Fibroblast of upper back skin (primary cell): Measurements from ENCODE around the gene PAWR.

ENCODE experiments used
- DNase-seq: peaks from one replicate; pipeline ENCODE4 v3.0.0-alpha.2; 2013

The PAWR gene

GRCh38 chr12:79690638-79691510 lies at the start of gene PAWR:
PAWR (minus strand) TSS chr12:79690964; CDS start chr12:79690244, 720 bp downstream.
- DNase-seq: peak; percentile 95

DNA sequence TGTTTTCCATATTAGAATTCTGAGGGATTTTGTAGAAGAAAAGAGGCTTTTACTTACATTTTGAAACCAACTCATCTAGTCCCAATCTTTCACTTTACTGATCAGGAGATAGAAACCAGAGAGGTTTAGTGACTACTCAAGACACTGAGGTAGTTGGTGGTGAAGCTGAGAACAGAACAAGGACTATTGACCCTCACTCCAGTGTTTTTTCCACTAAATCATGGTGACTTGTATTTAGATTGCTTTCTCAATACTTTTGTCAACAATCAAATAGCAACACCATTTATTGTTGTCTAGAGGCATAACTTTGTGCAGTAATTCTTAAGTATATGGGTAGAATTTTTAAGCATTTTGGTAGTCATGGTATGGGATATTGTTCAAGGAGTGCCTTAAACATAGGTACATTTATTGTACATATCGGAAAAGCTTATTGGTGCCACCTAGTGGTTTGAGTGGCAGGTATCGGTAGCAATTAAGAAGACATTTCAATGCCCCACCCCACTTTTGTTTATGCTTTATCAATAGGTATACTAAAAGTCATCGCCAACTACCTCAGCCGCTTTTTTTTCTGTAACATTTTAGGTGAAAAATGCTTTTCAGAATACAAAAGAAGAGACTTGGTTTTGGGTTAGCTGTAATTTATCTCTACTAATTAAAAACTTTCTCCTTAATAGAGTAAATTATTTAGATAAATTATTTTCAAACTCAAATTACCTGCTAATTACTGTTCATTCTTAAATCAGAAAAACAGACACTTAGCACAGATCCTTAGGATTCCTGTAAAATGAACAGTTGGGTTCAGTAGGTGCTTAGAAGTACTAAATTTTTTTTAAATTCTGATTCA lies 47.3 kb upstream of the PAWR start:
- DNase-seq: peak; percentile 78

- DNase-seq: no peak
These were observed 41.9 kb upstream of the PAWR start for GRCh38 chr12:79732638-79733037.

DNA sequence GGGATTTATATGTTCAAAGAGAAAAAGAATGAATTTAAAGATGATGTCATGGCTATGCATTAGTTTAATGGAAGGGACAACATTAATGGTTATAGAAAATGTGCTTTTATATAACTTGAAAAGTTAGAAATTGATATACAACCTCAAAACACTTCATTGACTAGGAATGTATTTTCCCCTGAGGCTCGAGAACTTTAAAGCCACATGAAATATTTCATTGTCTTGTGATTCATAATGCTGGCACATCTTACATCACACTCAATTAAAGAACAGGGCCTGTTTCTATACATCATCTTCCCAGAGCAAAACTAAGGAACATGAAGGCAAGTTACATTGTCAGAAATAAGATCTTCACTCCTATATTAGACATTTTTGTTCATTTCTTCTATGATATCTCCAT lies 35.2 kb upstream of the PAWR start:
- DNase-seq: peak; percentile 92

DNA sequence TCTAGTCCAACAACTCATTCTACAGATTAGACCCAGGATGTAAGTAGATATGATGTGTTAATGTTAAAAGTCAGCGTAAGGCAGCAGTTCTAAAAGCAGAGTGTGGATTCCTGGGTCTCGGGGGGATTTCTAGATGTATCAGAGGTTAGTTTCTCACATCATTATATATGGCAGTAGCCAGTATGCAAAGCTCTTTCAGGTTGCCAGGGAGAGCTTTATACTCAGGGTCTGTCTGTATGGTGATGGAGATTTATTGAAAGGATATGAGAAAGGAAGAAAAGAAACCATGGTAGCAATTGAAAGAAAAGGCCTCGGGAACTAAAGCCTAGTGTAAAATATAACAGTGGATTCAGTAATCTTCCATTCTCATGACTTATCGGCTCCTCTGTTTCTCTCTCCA lies 26.2 kb upstream of the PAWR start:
- no peak for DNase-seq

GRCh38 chr12:79715308-79715707 lies 24.5 kb upstream of the PAWR start:
- DNase-seq: no peak

DNA sequence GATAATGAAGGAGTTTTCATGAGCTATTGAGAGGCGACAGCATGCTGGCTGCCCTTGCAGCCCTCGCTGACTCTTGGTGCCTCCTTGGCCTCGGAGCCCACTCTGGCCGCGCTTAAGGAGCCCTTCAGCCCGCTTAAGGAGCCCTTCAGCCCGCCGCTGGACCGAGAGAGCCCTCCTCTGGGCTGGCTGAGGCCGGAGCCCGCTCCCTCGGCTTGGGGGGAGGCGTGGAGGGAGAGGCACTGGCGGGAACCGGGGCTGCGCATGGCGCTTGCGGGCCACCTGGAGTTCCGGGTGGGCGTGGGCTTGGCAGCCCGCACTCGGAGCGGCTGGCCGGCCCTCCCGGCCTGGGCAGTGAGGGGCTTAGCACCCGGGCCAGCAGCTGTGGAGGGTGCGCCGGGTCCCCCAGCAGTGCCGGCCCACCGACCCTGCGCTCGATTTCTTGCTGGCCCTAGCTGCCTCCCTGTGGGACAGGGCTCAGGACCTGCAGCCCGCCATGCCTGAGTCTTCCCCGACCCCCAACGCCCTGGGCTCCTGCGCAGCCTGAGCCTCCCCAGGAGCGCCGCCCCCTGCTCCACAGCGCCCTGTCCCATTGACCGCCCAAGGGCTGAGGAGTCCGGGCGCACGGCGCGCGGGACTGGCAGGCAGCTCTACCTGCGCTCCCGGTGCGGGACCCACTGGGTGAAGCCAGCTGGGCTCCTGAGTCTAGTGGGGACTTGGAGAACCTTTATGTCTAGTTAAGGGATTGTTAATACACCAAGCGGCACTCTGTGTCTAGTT lies 20.1 kb upstream of the PAWR start:
- no peak for DNase-seq

DNA sequence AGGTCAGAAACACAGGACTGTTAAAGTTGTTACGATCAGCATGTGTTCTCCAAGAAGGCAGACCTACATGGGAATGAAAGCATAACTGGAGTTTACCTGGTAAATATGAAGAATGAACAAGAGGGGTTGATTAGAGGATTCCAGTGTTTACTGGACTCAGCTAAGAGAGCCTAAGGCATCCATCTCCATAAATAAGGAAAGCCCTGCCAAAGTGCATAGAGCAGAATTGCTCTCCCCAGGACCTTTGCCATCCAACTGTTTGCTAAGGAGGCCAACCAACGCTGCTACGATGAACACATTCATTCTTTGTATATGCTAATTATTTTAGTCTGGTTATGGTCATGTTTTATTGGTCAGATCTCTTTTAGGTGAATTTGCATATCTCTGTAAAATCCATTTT lies 17.1 kb upstream of the PAWR start:
- no peak for DNase-seq

DNA sequence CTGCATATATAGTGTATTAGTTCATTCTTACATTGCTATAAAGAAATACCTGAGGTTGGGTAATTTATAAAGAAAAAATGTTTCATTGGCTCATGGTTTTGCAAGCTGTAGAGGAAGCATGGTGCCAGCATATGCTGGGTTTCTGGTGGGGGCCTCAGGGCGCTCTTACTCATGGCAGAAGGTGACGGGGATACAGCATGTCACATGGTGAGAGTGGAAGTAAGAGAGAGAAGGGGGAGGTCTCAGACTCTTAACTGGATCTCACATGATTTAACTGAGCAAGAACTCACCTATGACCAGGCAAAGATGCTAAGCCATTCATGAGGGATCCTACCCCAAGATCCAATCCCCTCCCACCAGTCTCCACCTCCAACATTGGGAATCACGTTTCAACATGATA lies 15.9 kb upstream of the PAWR start:
- DNase-seq: no peak

GRCh38 chr12:79706156-79706555 lies 15.4 kb upstream of the PAWR start:
- peak; percentile 33 for DNase-seq

DNA sequence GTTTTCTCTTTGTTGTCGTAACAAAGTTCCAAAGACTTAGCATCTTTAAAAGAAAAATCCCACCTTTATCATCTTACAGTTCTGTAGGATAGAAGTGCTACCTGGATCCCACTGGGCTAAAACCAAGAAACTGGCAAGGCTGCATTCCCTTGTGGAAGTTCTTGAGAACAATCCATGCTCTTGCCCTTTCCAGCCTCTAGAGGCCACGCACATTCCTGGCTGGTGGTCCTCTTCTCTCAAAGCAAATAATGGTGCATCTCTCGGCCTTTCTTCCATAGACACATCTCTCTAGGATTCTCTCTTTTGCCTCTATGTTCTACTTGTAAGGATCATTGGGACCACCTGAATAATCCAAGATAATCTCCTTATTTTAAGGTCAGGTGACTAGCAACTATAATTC lies 8.2 kb upstream of the PAWR start:
- DNase-seq: no peak

DNA sequence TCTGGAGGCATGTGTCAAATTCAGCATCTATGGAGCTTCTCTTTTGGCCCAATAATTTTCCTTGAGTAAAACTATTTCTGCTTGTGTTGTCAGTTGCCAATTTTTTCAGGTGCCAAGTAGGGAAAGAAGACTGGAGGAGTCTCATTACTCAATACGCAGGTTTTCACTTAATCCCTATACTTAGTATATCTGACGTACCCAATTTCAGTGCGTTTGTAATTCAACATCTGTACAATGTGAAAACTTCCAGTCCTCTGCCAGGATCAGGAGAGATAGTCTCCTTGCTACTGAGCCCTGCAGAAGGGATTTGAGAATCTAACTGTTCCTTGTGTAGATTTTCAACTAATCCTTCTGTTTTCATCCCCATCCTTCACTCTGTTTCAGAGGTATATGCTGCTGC lies 5.7 kb upstream of the PAWR start:
- no peak for DNase-seq

DNA sequence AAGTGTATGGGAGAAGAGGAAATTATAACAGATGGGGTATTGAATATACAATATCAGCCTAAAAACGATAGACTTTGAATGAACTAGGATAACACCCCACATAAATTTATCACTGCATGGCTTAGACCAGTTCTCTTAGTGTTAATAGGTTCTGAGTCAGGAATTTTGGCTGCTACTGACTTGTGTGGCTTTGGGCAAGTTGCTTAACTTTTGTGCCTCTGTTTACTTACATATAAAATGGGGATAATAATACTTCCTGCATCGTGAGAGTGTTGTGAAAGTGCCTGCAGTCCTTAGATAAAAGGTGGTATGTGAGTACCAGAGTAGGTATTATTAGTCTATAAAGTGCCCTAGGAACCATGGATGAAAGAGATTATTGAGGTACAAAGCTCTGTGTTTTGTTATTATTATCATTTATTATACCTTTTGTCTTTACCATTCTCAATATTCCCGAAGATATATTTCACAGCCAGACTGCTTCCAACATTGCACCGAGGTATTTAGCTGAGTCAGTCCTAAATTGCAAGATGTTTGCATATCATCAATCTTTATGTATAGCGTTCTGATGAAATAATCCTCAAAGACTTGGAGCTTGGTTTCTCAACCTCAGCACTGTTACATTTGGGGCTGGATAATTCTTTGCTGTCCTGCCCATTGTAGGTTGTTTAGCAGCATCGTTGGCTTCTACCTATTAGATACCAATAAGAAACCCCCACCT lies 2.3 kb upstream of the PAWR start:
- DNase-seq: peak; percentile 79

GRCh38 chr12:79691511-79692248 lies 916 bp upstream of the PAWR start:
- DNase-seq: peak; percentile 84

GRCh38 chr12:79690142-79690637 lies 574 bp downstream of the PAWR start:
- DNase-seq: peak; percentile 25

DNA sequence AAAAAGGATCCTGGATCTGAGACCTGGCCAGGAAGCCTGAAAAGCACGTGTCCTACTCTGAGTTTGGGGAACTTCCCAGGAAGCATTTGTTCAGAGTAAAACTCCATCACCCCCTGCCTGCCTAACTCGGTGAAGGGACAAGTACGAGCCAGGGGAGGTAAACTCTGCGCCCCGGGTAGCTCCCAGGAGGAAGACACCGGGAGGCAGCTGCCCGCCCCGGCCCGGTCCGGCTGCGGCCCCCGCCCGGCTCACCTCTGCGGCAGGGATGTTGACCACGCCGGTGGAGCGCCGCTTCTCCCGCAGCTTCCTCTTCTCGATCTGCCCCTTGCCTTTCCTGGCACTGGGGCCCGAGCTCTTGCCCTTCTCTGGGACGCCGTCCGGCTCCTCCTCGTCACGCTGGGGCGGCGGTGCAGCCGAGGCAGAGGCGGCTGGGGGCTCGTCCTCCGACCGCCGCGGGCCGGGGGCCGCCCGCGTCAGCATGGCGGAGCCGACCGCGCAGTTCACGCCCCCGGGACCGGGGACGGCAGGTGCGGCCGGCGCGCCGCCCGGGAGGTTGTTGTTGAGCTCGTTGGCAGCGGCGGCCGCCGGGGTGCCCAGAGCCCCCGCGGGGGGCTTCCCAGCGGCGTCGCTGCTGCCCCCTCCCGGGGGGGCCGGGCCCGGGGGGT lies 1.2 kb downstream of the PAWR start:
- peak; percentile 35 for DNase-seq

- DNase-seq: no peak
These were observed 1.7 kb downstream of the PAWR start for GRCh38 chr12:79689061-79689476.

DNA sequence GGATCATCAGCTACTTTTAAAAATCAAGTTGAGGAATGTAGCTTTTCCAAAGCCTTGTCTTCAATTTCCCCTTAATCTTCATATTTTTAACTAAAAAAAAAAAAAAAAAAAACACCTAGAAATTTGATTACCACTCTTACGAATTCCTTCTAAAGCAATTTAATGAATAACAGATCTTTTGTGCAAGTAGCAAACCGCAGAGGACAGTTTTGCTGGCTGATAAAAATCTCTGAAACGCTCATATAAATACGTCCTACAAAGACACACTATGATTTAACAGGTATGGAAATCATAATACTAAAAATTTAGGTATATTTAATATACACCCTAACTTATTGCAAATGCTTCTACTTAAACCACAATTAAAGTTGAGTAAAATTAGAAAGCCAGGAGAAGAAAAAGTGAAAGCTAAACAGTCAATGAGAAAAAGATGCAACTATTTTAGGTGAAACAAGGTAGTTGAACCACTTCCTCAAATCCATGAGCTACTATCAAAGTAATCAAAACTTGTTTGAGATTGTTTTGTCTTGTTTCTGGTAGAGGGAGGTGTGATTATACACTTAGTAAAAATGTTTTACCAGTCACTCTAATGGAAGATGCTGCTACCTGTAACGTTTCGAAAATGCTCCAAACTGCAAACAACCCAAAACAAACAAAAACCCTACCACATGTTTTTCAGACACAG lies 2.2 kb downstream of the PAWR start:
- DNase-seq: peak; percentile 36

DNA sequence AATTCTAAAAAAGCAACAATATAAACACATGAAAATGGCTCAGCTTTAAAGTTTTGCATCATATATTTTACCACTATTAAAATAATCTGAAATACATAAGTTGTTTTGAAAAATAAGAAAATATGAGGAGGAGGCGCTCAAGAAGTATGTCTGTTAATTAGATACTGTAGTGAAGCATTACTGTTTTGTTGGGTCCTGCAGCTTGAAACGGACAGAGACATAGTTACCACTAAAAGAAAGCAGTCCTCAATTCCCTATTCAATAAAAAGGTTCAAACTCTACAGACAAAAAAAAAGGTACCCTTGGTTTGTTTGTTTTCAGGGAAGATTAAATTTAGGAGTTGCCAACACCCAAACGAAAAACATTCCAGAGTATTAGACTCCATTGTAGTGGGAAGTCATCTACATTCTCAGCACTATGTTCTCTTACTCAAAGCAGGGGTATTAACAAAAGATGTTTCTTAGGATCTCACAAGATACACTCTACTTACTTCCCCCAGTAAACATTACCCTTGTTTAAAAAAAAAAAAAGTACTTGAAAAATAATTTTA lies 3.0 kb downstream of the PAWR start:
- peak; percentile 9 for DNase-seq

DNA sequence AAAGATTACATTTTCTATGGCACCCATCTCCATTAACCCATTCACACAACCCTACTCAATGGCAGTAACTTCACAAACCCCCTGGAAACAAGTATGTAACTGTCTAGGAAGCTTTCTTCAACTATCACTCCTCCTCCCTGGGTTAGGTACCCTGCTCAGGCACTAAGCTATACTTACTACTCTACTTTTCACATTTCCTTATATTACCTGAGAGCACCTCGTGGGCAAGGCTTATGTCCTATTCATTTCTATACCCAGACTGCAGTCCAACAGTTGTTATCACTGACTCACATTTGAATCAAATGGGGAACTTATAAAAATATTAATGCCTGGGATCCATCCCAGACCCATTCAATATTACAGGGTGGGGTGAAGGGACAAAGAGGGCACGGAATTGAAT lies 4.6 kb downstream of the PAWR start:
- no peak for DNase-seq
